ENCODE results near the gene CXXC5. TPM values are rescaled to one million over a fixed set of nuclear protein-coding genes. Genes with fewer than 3 reads are reported as not detected.

The CXXC5 gene
- polyA plus RNA-seq, 1 of the 3 experiments (the other 2 are of a cell fraction): 47.4 TPM

- no peaks in the 10 kb centered on the region for H3K27me3 ChIP-seq (ENCODE audit: insufficient read depth)
- no peak overlapping the region; a peak in 1 of 4 replicates for H3K27ac ChIP-seq (ENCODE audit: low read depth in 2 of 2, low read length in 1 of 2)
- peaks cover 15% of the 10 kb centered on the region for H3F3A ChIP-seq (replicated peaks; ENCODE audit: insufficient read depth)
- POLR2A ChIA-PET: no interaction called here
- no peak overlapping the region for H2AFZ ChIP-seq (ENCODE audit: low read depth)
- H3K4me2 ChIP-seq: no peak overlapping the region
- H3K9me3 ChIP-seq: no peaks in the 10 kb centered on the region
- DNase-seq: no peak
- WGBS (ENCODE audit: low lambda C conversion rate): 91% methylated on average over 5 of the region's 5 CpGs
- no peak overlapping the region for H3K4me3 ChIP-seq (ENCODE audit: low read depth in 2 of 2, low read length in 1 of 2)
- H3K4me1 ChIP-seq (ENCODE audit: control insufficient read depth in 1 of 2, insufficient read depth in 2 of 2, low read depth in 1 of 2, low read length in 1 of 2): no peaks in the 10 kb centered on the region
- H3K9me2 ChIP-seq: no peaks in the 10 kb centered on the region
- no peak for TF ChIP-seq NRF1 (IDR thresholded peaks at IDR 0.05; ENCODE audit: low read depth, low read length)
- TF ChIP-seq GABPA (IDR thresholded peaks at IDR 0.05; ENCODE audit: low read depth): no peak
- no peak for TF ChIP-seq IRF3 (IDR thresholded peaks at IDR 0.05; ENCODE audit: low read depth, low read length)
- TF ChIP-seq TAF1 (IDR thresholded peaks at IDR 0.05; ENCODE audit: borderline replicate concordance, low read depth, low read length): no peak
- no peak for TF ChIP-seq TCF12 (IDR thresholded peaks at IDR 0.05)
- TF ChIP-seq SIN3A (IDR thresholded peaks at IDR 0.05; ENCODE audit: borderline replicate concordance, low read depth, low read length): no peak
- TF ChIP-seq CHD2 (IDR thresholded peaks at IDR 0.05; ENCODE audit: low read length, partially characterized antibody): no peak
- TF ChIP-seq MAX (IDR thresholded peaks at IDR 0.05; ENCODE audit: low read depth): no peak
- no peak for TF ChIP-seq MXI1 (IDR thresholded peaks at IDR 0.05; ENCODE audit: low read depth, low read length)
- no peak for TF ChIP-seq ELF1 (IDR thresholded peaks at IDR 0.05)
- no peak for TF ChIP-seq RCOR1 (IDR thresholded peaks at IDR 0.05; ENCODE audit: low read length)
- TF ChIP-seq POLR2AphosphoS5 (IDR thresholded peaks at IDR 0.05; ENCODE audit: low read depth, low read length): no peak
- H3K36me3 ChIP-seq (replicated peaks in 1 of 2; ENCODE audit: control insufficient read depth in 1 of 2, insufficient read depth in 2 of 2, low read length in 1 of 2): peaks cover 13 to 22% of the 10 kb centered on the region in 2 experiments
- H4K20me1 ChIP-seq (ENCODE audit: insufficient read depth): peaks cover 28% of the 10 kb centered on the region
- CTCF ChIA-PET: interaction anchor here (1.4 to 2.6 kb wide), 3 partner anchors 15 to 154 kb away, joined by 4 to 6 read pairs (median 6); no protein-coding TSS in a partner anchor
- H3K9ac ChIP-seq: no peak overlapping the region
- H3K79me2 ChIP-seq (ENCODE audit: insufficient read depth): peaks cover 94% of the 10 kb centered on the region
Observed at GRCh38 chr5:139611703-139612584, 36.2 kb upstream of the CXXC5 start.

GRCh38 chr5:139619861-139620260 is 28.3 kb upstream of the CXXC5 start:
- CTCF ChIA-PET: interaction anchor here (0.7 to 2.0 kb wide), 5 partner anchors 11 to 16 kb away, joined by 3 to 4 read pairs (median 3); no protein-coding TSS in a partner anchor
- POLR2A ChIA-PET: no interaction called here
- TF ChIP-seq RCOR1 (IDR thresholded peaks at IDR 0.05; ENCODE audit: low read length): no peak
- no peak for TF ChIP-seq ZBTB33 (IDR thresholded peaks at IDR 0.05; ENCODE audit: borderline replicate concordance, low read depth)
- no peak for TF ChIP-seq FOXM1 (IDR thresholded peaks at IDR 0.05; ENCODE audit: low read depth)
- TF ChIP-seq FOSL2 (IDR thresholded peaks at IDR 0.05; ENCODE audit: borderline replicate concordance, low read depth): no peak
- no peak for TF ChIP-seq ELF1 (IDR thresholded peaks at IDR 0.05)
- TF ChIP-seq CHD2 (IDR thresholded peaks at IDR 0.05; ENCODE audit: low read length, partially characterized antibody): no peak
- no peak for TF ChIP-seq MEF2A (IDR thresholded peaks at IDR 0.05; ENCODE audit: borderline replicate concordance, low read depth)
- no peak for TF ChIP-seq RFX5 (IDR thresholded peaks at IDR 0.05; ENCODE audit: low read length)
- no peak for TF ChIP-seq EZH2phosphoT487 (IDR thresholded peaks at IDR 0.05; ENCODE audit: borderline replicate concordance, low read depth)
- TF ChIP-seq TCF12 (IDR thresholded peaks at IDR 0.05): no peak
- no peak for TF ChIP-seq EP300 (IDR thresholded peaks at IDR 0.05; ENCODE audit: borderline replicate concordance in 1 of 2, low read depth in 1 of 2, low read length in 1 of 2)
- TF ChIP-seq GABPA (IDR thresholded peaks at IDR 0.05; ENCODE audit: low read depth): no peak
- no peak for TF ChIP-seq TEAD4 (IDR thresholded peaks at IDR 0.05; ENCODE audit: borderline replicate concordance, insufficient read depth)
- no peak for TF ChIP-seq CTCF (IDR thresholded peaks at IDR 0.05)
- TF ChIP-seq POLR2AphosphoS5 (IDR thresholded peaks at IDR 0.05; ENCODE audit: low read depth, low read length): no peak
- TF ChIP-seq GATA2 (CRISPR knock-in tag; IDR thresholded peaks at IDR 0.05): no peak

More at GRCh38 chr5:139619861-139620260, 28.3 kb upstream of the CXXC5 start:
- no peak for DNase-seq
- no peaks in the 10 kb centered on the region for H3K27me3 ChIP-seq (ENCODE audit: insufficient read depth)
- H3K4me2 ChIP-seq: no peak overlapping the region
- no peaks in the 10 kb centered on the region for H3K4me1 ChIP-seq (ENCODE audit: control insufficient read depth in 1 of 2, insufficient read depth in 2 of 2, low read depth in 1 of 2, low read length in 1 of 2)
- 85% methylated on average over 5 of the region's 5 CpGs for WGBS (ENCODE audit: low lambda C conversion rate)
- H3K27ac ChIP-seq (ENCODE audit: low read depth in 2 of 2, low read length in 1 of 2): no peak overlapping the region
- no peak overlapping the region for H3K9ac ChIP-seq
- no peak overlapping the region for H3K4me3 ChIP-seq (ENCODE audit: low read depth in 2 of 2, low read length in 1 of 2)
- H3K79me2 ChIP-seq (ENCODE audit: insufficient read depth): peaks cover 33% of the 10 kb centered on the region
- H3K36me3 ChIP-seq (replicated peaks in 1 of 2; ENCODE audit: control insufficient read depth in 1 of 2, insufficient read depth in 2 of 2, low read length in 1 of 2): peaks cover 31 to 71% of the 10 kb centered on the region in 2 experiments
- H4K20me1 ChIP-seq (ENCODE audit: insufficient read depth): no peaks in the 10 kb centered on the region
- H2AFZ ChIP-seq (ENCODE audit: low read depth): no peak overlapping the region
- no peaks in the 10 kb centered on the region for H3K9me2 ChIP-seq
- no peaks in the 10 kb centered on the region for H3K9me3 ChIP-seq
- peaks cover 18% of the 10 kb centered on the region for H3F3A ChIP-seq (replicated peaks; ENCODE audit: insufficient read depth)
